Measurements from ENCODE around the gene TBC1D5. TPM values are rescaled to one million over a fixed set of nuclear protein-coding genes. Genes with fewer than 3 reads are reported as not detected.
"Not testable (repeated sequence)": the region's sequence is repeated elsewhere in the genome, so short reads cannot be mapped to it uniquely, and the experiment has no call there.

TBC1D5 gene
- total RNA-seq, 3 donors from 2014 or later, result 22.4 to 25.3 (median 25.2) TPM

- no peaks in the 10 kb centered on the region for H3K27me3 Mint-ChIP-seq (ENCODE audit: low read depth)
- DNase-seq (no peak), ATAC-seq (no peak)
- no peaks in the 10 kb centered on the region for H3K9me3 Mint-ChIP-seq
- H3K4me1 Mint-ChIP-seq (ENCODE audit: low read depth), result peaks cover 6% of the 10 kb centered on the region
- H3K4me3 Mint-ChIP-seq, result no peak overlapping the region
- peaks cover 2% of the 10 kb centered on the region for H3K36me3 Mint-ChIP-seq (ENCODE audit: insufficient read depth)
These were observed 601.5 kb downstream of the TBC1D5 start for GRCh38 chr3:17140670-17141505.

- ATAC-seq, result no peak
- H3K9me3 Mint-ChIP-seq, result peaks cover 6% of the 10 kb centered on the region
- no peaks in the 10 kb centered on the region for H3K4me1 Mint-ChIP-seq (ENCODE audit: low read depth)
- H3K4me3 Mint-ChIP-seq, result no peak overlapping the region
- H3K27me3 Mint-ChIP-seq (ENCODE audit: low read depth), result no peaks in the 10 kb centered on the region
- no peak for DNase-seq
- no peaks in the 10 kb centered on the region for H3K36me3 Mint-ChIP-seq (ENCODE audit: insufficient read depth)
These were observed 604.0 kb downstream of the TBC1D5 start for GRCh38 chr3:17138246-17139039.

- Mint-ChIP-seq H3K36me3 (ENCODE audit: insufficient read depth) (no peaks in the 10 kb centered on the region), H3K4me3 (no peak overlapping the region), H3K9me3 (peaks cover 6% of the 10 kb centered on the region), H3K4me1 (ENCODE audit: low read depth) (no peaks in the 10 kb centered on the region), H3K27me3 (ENCODE audit: low read depth) (no peaks in the 10 kb centered on the region)
- DNase-seq (no peak), ATAC-seq (no peak)
These were observed 605.1 kb downstream of the TBC1D5 start for GRCh38 chr3:17137321-17137826.

GRCh38 chr3:17136136-17136721 is 606.2 kb downstream of the TBC1D5 start:
- Mint-ChIP-seq H3K36me3 (ENCODE audit: insufficient read depth) (no peaks in the 10 kb centered on the region), H3K4me1 (ENCODE audit: low read depth) (no peaks in the 10 kb centered on the region), H3K27me3 (ENCODE audit: low read depth) (no peaks in the 10 kb centered on the region), H3K9me3 (peaks cover 6% of the 10 kb centered on the region), H3K4me3 (no peak overlapping the region)
- DNase-seq (no peak), ATAC-seq (no peak)

- peaks cover 6% of the 10 kb centered on the region for H3K9me3 Mint-ChIP-seq
- no peaks in the 10 kb centered on the region for H3K36me3 Mint-ChIP-seq (ENCODE audit: insufficient read depth)
- ATAC-seq (no peak), DNase-seq (no peak)
- H3K4me1 Mint-ChIP-seq (ENCODE audit: low read depth), result no peaks in the 10 kb centered on the region
- H3K27me3 Mint-ChIP-seq (ENCODE audit: low read depth), result no peaks in the 10 kb centered on the region
- no peak overlapping the region for H3K4me3 Mint-ChIP-seq
These were observed 606.7 kb downstream of the TBC1D5 start for GRCh38 chr3:17135696-17136095.

- no peaks in the 10 kb centered on the region for H3K27me3 Mint-ChIP-seq (ENCODE audit: low read depth)
- ATAC-seq (no peak), DNase-seq (no peak)
- H3K4me1 Mint-ChIP-seq (ENCODE audit: low read depth), result no peaks in the 10 kb centered on the region
- peaks cover 1% of the 10 kb centered on the region for H3K36me3 Mint-ChIP-seq (ENCODE audit: insufficient read depth)
- H3K4me3 Mint-ChIP-seq, result no peak overlapping the region
- H3K9me3 Mint-ChIP-seq, result peaks cover 6% of the 10 kb centered on the region
These were observed 608.5 kb downstream of the TBC1D5 start for GRCh38 chr3:17133632-17134545.

- Mint-ChIP-seq H3K9me3 (peaks cover 12% of the 10 kb centered on the region), H3K27me3 (ENCODE audit: low read depth) (no peaks in the 10 kb centered on the region), H3K4me3 (no peak overlapping the region), H3K4me1 (ENCODE audit: low read depth) (no peaks in the 10 kb centered on the region), H3K36me3 (ENCODE audit: insufficient read depth) (peaks cover 1% of the 10 kb centered on the region)
- no peak for DNase-seq
- no peak for ATAC-seq
These were observed 609.9 kb downstream of the TBC1D5 start for GRCh38 chr3:17132286-17133115.

GRCh38 chr3:17130956-17131355 is 611.5 kb downstream of the TBC1D5 start:
- ATAC-seq, result no peak
- no peak overlapping the region for H3K4me3 Mint-ChIP-seq
- peaks cover 1% of the 10 kb centered on the region for H3K36me3 Mint-ChIP-seq (ENCODE audit: insufficient read depth)
- DNase-seq, result no peak
- H3K4me1 Mint-ChIP-seq (ENCODE audit: low read depth), result no peaks in the 10 kb centered on the region
- no peaks in the 10 kb centered on the region for H3K27me3 Mint-ChIP-seq (ENCODE audit: low read depth)
- H3K9me3 Mint-ChIP-seq, result peaks cover 16% of the 10 kb centered on the region

- H3K36me3 Mint-ChIP-seq (ENCODE audit: insufficient read depth), result peaks cover 1% of the 10 kb centered on the region
- H3K9me3 Mint-ChIP-seq, result peaks cover 10% of the 10 kb centered on the region
- DNase-seq (no peak), ATAC-seq (no peak)
- no peak overlapping the region for H3K4me3 Mint-ChIP-seq
- H3K27me3 Mint-ChIP-seq (ENCODE audit: low read depth), result no peaks in the 10 kb centered on the region
- H3K4me1 Mint-ChIP-seq (ENCODE audit: low read depth), result no peaks in the 10 kb centered on the region
These were observed 612.9 kb downstream of the TBC1D5 start for GRCh38 chr3:17129556-17129955.

GRCh38 chr3:17128671-17129070 is 613.8 kb downstream of the TBC1D5 start:
- H3K27me3 Mint-ChIP-seq (ENCODE audit: low read depth); H3K4me3 Mint-ChIP-seq; H3K4me1 Mint-ChIP-seq (ENCODE audit: low read depth); H3K36me3 Mint-ChIP-seq (ENCODE audit: insufficient read depth); DNase-seq; ATAC-seq: not testable (repeated sequence)
- peaks cover 10% of the 10 kb centered on the region for H3K9me3 Mint-ChIP-seq

- Mint-ChIP-seq H3K27me3 (ENCODE audit: low read depth) (no peaks in the 10 kb centered on the region), H3K36me3 (ENCODE audit: insufficient read depth) (peaks cover 1% of the 10 kb centered on the region), H3K9me3 (peaks cover 10% of the 10 kb centered on the region), H3K4me3 (no peak overlapping the region), H3K4me1 (ENCODE audit: low read depth) (no peaks in the 10 kb centered on the region)
- DNase-seq, result no peak
- ATAC-seq, result no peak
These were observed 616.5 kb downstream of the TBC1D5 start for GRCh38 chr3:17125738-17126442.

GRCh38 chr3:17122758-17123157 is 619.7 kb downstream of the TBC1D5 start:
- no peaks in the 10 kb centered on the region for H3K27me3 Mint-ChIP-seq (ENCODE audit: low read depth)
- no peaks in the 10 kb centered on the region for H3K4me1 Mint-ChIP-seq (ENCODE audit: low read depth)
- DNase-seq (no peak), ATAC-seq (no peak)
- peaks cover 7% of the 10 kb centered on the region for H3K9me3 Mint-ChIP-seq
- H3K4me3 Mint-ChIP-seq, result no peak overlapping the region
- no peaks in the 10 kb centered on the region for H3K36me3 Mint-ChIP-seq (ENCODE audit: insufficient read depth)
